ENCODE measurements around the gene HERPUD1.
A peak's percentile ranks its signal among the peaks of the same experiment; 100 is the strongest.

HERPUD1 gene

GRCh38 chr16:56950051-56950450, 18.1 kb downstream of the HERPUD1 start:
- Histone ChIP-seq H3K27me3 (no peaks in the 10 kb centered on the region), H3K4me3 (ENCODE audit: low read depth, low read length) (no peak overlapping the region), H3K36me3 (peaks cover 4% of the 10 kb centered on the region), H3K4me1 (no peaks in the 10 kb centered on the region), H3K9me3 (no peaks in the 10 kb centered on the region; the same call in 1 of the 2 replicates)
- TF ChIP-seq CTCF (IDR thresholded peaks at IDR 0.05; ENCODE audit: low read depth, low read length): no peak
- no peak for DNase-seq

- no peaks in the 10 kb centered on the region; the same call in 1 of the 2 replicates for H3K36me3 ChIP-seq
These were observed 18.5 kb downstream of the HERPUD1 start for GRCh38 chr16:56950455-56950854.

GRCh38 chr16:56950881-56951771, 19.2 kb downstream of the HERPUD1 start:
- DNase-seq: peak; percentile 79
- no peaks in the 10 kb centered on the region; the same call in 1 of the 2 replicates for H3K9me3 ChIP-seq
- no peaks in the 10 kb centered on the region for H3K27me3 ChIP-seq
- no peaks in the 10 kb centered on the region for H3K36me3 ChIP-seq
- TF ChIP-seq CTCF (IDR thresholded peaks at IDR 0.05; ENCODE audit: low read depth, low read length): peak; percentile 86
- no peaks in the 10 kb centered on the region for H3K4me1 ChIP-seq
- H3K4me3 ChIP-seq (ENCODE audit: low read depth, low read length): no peak overlapping the region

More at GRCh38 chr16:56950455-56950854, 18.5 kb downstream of the HERPUD1 start:
- Histone ChIP-seq H3K27me3 (no peaks in the 10 kb centered on the region), H3K4me3 (ENCODE audit: low read depth, low read length) (no peak overlapping the region), H3K4me1 (no peaks in the 10 kb centered on the region), H3K9me3 (no peaks in the 10 kb centered on the region; the same call in 1 of the 2 replicates)
- DNase-seq: no peak
- TF ChIP-seq CTCF (IDR thresholded peaks at IDR 0.05; ENCODE audit: low read depth, low read length): no peak

GRCh38 chr16:56953006-56953405, 21.1 kb downstream of the HERPUD1 start:
- no peak for TF ChIP-seq CTCF (IDR thresholded peaks at IDR 0.05; ENCODE audit: low read depth, low read length)
- H3K4me1 ChIP-seq: no peaks in the 10 kb centered on the region

GRCh38 chr16:56956076-56956475, 24.1 kb downstream of the HERPUD1 start:
- DNase-seq: no peak
- TF ChIP-seq CTCF (IDR thresholded peaks at IDR 0.05; ENCODE audit: low read depth, low read length): no peak
- H3K27me3 ChIP-seq: no peaks in the 10 kb centered on the region
- no peaks in the 10 kb centered on the region for H3K36me3 ChIP-seq
- no peak overlapping the region for H3K4me3 ChIP-seq (ENCODE audit: low read depth, low read length)
- H3K4me1 ChIP-seq: no peaks in the 10 kb centered on the region
- no peaks in the 10 kb centered on the region; the same call in 1 of the 2 replicates for H3K9me3 ChIP-seq

More at GRCh38 chr16:56953006-56953405, 21.1 kb downstream of the HERPUD1 start:
- no peaks in the 10 kb centered on the region for H3K36me3 ChIP-seq
- no peaks in the 10 kb centered on the region for H3K27me3 ChIP-seq
- H3K4me3 ChIP-seq (ENCODE audit: low read depth, low read length): no peak overlapping the region
- no peaks in the 10 kb centered on the region; the same call in 1 of the 2 replicates for H3K9me3 ChIP-seq
- no peak for DNase-seq

GRCh38 chr16:56956756-56957155, 24.8 kb downstream of the HERPUD1 start:
- no peak for DNase-seq
- no peak; the same call in 1 of the 2 replicates for TF ChIP-seq CTCF (IDR thresholded peaks at IDR 0.05; ENCODE audit: low read depth, low read length)

More at GRCh38 chr16:56956756-56957155, 24.8 kb downstream of the HERPUD1 start:
- Histone ChIP-seq H3K9me3 (no peaks in the 10 kb centered on the region; the same call in 1 of the 2 replicates), H3K4me3 (ENCODE audit: low read depth, low read length) (no peak overlapping the region), H3K36me3 (no peaks in the 10 kb centered on the region), H3K27me3 (no peaks in the 10 kb centered on the region), H3K4me1 (no peaks in the 10 kb centered on the region)
